ENCODE data around the gene MSRB2. TPM values are rescaled to one million over a fixed set of nuclear protein-coding genes. Genes with fewer than 3 reads are reported as not detected.

Gene MSRB2
- total RNA-seq, 2 experiments from 2014 or later = 4.8 to 5.1 TPM

DNA sequence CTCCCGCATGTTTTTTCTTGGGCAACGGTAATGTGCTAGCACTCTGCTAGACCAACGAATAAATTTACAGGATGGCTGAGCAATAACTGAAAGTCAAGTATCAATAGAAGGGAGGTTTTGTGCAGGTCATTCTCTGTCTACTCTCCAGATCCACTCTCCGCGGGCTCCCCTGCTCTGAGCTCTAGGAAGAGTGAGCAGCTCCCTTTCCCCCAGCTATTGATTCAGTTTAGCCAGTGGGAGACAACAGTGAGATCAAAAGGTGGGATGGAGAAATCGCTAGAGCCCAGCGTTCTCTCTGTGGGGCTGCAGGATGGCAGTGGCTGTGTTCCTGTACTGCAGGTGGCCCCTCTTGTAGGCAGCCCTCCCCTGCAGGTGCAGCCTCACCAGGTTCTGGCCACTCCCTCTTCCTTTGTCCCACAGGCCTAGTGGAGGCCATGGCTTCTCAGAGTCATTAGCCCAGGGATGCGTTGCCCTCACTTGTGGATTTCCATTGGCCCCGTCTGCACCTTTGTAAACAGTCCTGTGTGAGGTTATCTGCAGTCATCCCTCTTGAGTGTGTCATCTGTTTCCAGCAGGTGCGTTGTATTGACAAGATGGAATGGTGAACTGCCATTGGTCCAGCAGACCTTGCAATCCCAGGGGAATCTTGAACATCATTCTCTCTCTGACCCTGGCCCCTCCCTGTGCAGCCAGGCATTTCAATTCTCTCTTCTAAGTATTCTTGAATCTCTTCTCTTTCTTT, 11.1 kb downstream of the MSRB2 start:
- POLR2A ChIA-PET = no interaction called here
- CTCF ChIA-PET = no interaction called here

DNA sequence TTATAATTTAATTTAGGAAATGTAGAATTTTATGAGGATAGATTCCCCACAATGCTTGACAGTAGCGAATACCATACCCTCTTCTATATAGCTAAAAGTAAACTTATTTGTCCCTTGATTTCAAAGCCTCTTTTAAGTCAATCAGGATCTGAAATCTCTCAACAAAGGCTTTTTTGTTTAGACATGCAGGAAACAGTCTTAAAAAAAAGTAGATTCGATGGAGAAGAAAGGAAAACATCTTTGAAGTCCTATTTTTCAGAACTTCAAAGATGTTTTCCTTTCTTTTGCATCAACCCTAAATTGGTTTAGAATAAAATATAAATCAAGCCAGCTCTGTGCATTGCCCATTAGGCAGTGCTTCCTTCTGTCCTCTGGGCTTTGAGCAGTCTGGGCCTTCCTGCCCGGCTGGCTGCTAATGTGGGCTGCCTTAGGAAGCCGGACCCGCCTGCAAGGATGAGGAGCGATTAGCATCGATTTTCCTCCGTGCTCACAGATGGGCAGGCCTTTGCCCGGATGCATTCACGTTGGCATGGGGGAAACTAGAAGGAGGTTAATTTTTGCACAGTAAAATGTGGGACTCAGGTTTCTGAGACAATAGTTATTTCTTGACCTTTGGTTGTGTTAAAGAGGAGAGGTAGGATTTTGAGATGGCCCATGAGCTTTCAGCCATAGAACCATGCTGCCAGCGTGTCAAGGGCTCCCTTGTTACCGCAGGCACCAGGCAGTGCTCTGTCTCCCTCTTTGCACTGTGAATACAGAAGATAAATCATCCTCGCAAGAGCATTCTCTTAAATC, 15.5 kb downstream of the MSRB2 start:
- POLR2A ChIA-PET = no interaction called here

DNA sequence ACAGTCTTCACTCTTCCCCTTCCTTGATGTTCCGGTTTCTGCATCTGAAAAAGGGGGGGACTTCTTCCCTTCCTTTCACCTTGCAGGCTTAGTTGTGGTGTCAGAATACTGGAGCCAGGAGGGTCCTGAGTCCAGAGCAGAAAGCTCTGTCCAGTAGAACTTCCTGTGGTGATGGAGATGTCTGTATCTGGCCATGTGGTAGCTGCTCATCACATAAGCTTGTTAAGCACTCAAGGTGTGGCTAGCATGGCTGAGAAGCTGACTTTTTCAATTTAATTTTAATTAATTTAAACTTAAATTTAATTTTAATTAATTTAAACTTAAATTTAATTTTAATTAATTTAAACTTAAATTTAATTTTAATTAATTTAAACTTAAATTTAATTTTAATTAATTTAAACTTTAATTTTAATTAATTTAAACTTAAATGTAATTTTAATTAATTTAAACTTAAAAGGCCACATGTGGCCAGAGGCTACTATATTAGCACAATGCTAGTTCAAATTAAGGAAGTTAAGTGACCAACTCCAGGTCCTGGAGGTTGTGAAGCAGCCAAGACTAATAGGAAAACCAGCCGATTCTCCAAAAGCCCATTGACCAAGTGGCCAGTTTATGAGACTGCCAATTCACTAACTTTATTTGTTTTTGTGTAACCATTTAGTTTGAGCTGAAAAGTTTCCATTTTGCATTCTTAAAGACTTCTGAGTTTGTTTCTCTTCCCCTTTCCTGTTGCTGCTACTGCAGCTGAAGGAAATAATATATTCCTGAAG, 16.3 kb downstream of the MSRB2 start:
- ChIA-PET POLR2A (no interaction called here), CTCF (no interaction called here)

More for the DNA sequence above, 15.5 kb downstream of the MSRB2 start:
- CTCF ChIA-PET = no interaction called here

DNA sequence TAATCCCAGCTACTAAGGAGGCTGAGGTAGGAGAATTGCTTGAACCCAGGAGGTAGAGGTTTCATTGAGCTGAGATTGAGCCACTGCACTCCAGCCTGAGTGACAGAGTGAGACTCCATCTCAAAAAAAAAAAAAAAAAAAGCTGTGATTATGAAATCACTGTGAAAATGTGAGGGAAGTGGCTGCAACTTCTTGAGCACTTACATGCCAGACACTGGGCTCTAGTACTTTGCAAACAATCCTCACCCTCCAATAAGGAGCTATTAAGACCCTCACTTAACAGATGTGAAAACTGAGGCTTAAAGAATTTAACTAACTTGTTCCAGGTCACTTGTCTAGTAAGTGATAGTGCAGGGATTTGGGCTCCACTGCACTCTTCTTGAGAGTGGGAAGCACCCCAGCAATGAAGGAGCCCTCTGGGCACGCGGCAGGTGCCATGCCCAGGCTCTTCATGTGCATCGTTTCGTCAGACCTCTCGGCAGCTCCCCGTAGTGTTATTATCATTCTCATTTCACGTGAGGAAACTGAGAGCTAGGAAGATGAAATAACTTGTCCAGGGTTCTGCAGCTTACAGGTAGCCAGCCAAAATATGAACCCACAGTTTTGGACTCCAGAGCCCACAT, 19.0 kb downstream of the MSRB2 start:
- CTCF ChIA-PET = no interaction called here
- POLR2A ChIA-PET = interaction anchor here (0.6 kb wide), 1 partner anchor 15 kb away, joined by 5 read pairs; no protein-coding TSS in a partner anchor

DNA sequence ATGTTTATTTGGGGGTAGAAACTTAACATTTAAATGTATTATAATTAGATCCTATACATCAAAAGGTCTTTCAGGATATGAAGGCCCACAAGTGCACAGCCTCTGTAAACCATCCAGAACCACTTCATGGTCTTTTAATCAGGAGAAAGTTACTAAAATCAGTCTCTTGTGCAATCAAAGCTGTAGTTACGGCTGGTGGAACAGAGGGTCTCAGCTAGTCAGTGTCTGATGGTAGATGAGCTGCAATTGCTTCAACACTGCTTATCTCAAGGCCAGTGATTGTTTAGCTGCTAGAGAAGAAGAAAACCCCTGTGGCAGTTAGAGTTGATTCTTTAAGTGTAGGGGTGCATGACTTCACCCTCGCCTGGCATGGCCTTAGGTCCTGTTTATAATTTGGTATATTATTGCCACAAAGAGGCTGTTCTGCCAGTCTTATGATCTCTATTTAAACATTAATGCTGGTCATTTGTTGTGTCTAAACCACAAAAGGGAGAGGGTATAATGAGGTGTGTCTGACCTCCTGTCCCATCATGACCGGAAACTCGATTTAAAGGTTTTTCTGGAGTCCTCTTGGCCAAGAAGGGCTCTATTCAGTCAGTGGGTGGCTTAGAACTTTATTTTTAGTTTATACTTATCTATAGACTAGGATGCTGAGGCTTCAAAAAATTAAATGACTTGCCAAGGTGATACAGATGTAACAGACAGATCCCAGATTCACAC, 21.3 kb downstream of the MSRB2 start:
- POLR2A ChIA-PET = no interaction called here
- CTCF ChIA-PET = no interaction called here

DNA sequence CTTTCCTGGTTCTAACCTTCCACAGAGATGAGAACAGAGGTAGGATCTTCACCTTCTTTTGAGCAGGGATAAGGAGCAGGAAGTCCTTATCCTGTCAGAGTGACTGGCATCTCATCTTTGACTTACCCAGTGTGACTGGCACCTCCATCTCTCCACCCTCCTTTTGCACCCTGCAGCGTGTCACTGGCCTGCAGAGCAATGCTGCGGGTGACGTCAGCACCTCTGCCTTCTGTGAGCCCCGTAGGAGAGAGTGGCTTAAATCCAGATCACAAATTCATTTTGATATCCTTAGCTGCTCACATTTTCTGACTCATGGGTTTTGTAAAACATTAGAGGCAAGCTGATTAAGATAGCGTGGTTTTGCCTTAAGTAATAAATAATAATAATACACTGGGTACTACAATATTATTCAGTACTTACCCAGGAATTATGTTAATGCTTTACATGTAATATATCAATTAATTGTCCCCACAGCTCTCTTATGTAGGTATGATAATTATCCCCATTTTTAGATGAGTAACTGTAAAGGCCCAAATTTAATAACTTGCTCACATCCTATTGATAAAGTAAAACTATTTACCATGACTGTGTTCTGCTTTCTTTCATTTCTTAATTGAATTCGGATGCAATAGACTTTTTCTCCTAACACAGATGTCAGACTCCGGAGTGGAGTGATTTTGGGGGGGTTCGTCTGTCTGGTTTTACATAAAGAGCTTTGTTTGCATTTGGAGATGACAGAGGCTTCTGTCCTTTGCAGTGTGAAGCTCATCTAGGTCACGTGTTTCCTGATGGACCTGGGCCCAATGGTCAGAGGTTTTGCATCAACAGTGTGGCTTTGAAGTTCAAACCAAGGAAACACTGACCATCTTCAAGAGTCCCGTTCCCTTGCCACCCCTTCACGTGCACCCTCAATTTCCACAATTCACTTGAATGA, 24.9 kb downstream of the MSRB2 start:
- POLR2A ChIA-PET = no interaction called here
- CTCF ChIA-PET = no interaction called here

DNA sequence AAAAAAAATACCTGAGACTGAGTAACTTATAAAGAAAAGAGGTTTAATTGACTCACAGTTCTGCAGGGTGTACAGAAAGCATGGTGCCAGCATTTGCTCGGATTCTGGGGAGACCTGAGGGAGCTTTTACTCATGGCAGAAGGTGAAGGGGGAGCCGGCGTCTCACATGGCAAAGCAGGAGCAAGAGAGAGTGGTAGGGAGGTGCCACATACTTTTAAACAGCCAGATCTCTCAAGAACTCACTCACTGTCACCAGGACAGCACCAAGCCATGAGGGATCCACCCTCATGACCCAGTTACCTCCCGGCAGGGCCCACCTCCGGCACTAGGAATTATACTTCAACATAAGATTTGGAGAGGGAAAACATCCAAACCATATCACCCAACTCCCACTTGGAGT, 25.8 kb downstream of the MSRB2 start:
- CTCF ChIA-PET = no interaction called here
- POLR2A ChIA-PET = no interaction called here

DNA sequence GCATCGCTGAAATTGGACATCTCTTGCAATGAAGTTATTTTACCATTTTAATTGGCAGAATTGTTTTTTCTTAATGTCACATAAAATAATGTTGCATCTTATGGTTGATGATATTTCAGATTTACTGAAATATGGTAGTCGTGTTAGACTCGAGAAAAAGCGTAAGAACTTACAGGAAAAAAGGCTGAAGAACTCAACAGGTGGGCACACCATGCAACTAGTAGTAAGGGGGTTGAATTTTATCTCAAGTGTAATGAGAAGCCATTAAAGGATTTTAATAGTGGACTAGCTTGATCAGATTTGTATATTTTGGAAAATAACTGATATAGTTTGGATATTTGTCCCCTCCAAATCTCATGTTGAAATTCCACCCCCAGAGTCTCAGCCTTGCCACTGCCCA, 41.1 kb downstream of the MSRB2 start:
- POLR2A ChIA-PET = no interaction called here
- CTCF ChIA-PET = no interaction called here

DNA sequence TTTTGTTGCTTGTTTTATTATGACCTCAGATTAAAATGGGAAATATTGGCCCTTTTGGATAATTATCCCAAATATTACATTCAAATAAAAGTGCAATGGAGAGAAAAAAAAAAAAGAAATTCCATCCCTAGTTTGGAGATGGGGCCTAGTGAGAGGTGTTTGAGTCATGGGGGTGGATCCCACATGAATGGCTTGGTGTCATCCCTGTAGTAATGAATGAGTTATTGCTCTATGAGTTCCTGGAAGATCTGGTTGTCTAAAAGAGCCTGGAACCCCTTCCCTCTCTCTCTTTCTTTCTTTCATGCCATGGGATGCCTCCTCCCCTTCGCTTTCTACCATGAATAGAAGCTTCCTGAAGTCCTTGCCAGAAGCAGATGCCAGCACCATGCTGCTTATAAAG, 44.3 kb downstream of the MSRB2 start:
- ChIA-PET CTCF (no interaction called here), POLR2A (no interaction called here)

DNA sequence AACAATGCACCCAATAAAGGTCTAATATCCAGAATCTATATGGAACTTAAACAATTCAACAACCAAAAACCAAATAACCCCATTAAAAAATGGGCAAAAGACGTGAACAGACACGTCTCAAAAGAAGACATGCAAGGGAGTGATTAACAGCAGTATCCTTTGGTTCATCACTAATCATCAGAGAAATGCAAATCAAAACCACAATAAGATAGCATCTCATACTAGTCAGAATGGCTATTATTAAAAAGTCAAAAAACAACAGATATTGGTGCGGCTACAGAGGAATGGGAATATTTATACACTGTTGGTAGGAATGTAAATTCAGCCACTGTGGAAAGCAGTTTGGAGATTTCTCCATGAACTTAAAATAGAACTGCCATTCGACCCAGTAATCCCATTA, 46.6 kb downstream of the MSRB2 start:
- ChIA-PET CTCF (no interaction called here), POLR2A (no interaction called here)

DNA sequence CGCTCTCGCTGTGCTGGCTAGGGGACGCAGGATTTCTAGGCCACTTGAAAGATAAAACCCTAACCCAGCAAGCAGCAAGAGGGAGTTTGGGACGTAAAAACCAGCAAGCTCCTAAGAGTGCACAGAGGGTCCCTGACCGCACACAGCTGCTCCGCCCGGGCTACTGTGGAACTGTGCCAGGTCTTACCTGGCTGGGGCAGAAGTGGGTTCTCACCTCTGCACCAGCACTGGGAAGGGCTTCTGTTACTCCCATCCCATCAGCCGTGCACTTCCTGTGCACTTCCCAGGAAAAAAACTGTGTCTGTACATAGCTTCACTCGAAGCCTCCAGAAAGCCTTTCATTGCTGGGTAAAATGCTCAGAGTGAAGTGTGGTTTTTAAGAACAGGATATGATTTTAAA, 50.9 kb downstream of the MSRB2 start:
- CTCF ChIA-PET = no interaction called here
- POLR2A ChIA-PET = no interaction called here

DNA sequence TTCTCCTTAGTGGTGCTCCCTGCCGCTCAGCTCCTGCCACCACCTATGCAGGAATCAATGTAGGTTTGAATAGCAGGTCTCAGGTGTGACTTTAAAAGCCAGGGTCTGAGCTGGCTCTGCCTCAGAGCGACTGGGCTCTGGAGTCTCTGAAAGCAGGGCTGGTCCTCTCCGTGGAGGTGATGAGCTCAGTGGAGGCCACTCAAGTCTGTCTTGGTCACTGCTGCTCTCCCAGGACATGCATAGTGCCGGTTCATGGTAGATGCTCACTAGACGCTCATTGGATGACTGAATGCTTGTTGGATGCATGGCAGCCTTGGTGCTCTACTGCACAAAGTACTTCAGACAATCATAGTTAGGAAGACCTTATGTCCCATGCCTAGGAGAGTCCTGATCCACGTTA, 51.7 kb downstream of the MSRB2 start:
- POLR2A ChIA-PET = no interaction called here
- CTCF ChIA-PET = no interaction called here

DNA sequence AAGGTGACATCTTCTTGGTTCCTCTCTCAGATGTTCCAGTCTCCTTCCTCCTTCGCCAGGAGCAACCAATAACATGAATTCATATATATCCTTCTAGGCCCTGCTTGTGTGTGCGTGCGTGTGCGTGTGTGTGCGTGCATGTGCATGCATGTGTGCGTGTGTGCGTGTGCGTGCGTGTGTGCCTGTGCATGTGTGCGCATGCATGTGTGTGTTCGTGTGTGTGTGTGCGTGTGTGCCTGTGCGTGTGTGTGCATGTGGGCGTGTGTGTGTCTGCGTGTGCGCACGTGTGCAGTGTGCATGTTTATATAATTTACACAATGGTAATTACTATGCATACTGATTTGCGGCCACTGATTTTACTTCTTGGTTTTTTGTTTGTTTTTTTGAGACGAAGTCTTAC, 52.8 kb downstream of the MSRB2 start:
- ChIA-PET CTCF (no interaction called here), POLR2A (no interaction called here)

DNA sequence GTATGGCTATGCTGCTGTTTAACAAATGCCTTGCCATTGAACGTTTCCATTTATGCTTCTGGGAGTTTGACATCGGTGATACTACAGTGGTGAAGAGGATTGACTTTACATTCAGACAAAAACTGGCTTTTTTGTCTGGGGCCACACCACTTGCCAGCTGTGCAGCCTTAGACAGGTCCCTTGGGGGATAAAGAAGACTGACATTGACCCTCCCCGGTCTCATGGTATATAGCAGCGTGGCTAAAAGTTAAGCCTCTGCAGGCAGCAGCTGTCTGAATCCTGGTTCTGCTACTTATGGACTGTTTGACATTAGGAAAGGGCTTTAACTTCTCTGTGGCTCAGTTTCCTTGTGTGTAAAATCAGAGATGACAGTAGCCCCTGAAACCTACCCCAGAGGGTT, 54.7 kb downstream of the MSRB2 start:
- CTCF ChIA-PET = no interaction called here
- POLR2A ChIA-PET = no interaction called here

DNA sequence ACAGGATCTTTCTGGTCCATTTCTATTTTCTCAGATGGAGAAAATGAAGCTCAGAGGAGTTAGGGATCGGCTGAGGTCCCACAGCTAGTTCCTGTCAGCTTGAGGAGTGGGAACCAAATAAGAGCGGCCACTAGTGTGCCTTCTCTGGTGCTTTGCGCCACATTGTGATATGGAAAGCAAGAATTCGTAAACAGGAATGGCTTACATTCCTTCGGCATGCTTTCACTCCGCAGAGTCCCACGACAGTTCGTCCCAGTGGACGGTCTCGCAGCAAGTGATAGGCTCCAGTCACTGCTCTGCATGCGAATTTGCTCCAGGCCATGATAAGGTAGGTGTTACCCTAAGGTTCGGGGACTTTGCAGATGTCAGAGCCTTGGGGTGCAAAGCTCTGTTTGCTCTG, 55.2 kb downstream of the MSRB2 start:
- ChIA-PET CTCF (no interaction called here), POLR2A (no interaction called here)

DNA sequence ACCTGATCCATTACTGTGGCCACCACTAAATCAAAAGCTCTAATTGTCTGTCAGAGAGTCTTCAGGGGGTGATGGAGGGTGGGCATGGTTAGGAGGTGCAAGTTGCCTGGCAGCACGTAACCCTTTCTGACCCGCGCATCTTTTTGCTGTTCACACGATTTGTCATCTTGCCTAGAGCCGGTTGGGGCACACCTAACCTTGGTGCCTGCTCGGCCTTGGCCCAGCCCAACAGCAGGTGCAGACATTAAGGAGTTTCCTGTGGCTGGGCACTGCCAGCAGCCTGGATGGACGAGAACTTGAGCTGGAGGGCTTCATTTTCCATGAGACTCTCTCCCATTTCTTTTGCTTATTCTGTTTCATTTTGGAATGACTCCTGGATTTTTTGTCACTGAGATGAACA, 55.7 kb downstream of the MSRB2 start:
- CTCF ChIA-PET = no interaction called here
- POLR2A ChIA-PET = no interaction called here

DNA sequence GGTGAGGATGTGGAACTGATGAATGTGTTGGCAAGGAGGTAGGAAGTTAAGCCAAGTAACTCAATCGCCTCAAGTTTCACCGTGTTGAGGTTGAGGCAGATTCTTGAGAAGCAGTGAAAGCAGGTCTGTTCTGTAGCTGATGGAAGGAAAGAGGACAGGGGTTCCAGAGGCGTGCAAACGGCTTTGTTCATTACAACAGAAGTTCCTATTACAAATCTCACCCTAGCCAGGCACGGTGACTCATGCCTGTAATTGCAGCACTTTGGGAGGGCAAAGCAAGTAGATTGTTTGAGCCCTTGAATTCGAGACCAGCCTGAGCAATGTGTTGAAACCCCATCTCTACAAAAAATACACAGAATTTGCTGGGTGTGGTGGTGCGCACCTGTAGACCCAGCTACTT, 59.8 kb downstream of the MSRB2 start:
- POLR2A ChIA-PET = no interaction called here
- CTCF ChIA-PET = no interaction called here

DNA sequence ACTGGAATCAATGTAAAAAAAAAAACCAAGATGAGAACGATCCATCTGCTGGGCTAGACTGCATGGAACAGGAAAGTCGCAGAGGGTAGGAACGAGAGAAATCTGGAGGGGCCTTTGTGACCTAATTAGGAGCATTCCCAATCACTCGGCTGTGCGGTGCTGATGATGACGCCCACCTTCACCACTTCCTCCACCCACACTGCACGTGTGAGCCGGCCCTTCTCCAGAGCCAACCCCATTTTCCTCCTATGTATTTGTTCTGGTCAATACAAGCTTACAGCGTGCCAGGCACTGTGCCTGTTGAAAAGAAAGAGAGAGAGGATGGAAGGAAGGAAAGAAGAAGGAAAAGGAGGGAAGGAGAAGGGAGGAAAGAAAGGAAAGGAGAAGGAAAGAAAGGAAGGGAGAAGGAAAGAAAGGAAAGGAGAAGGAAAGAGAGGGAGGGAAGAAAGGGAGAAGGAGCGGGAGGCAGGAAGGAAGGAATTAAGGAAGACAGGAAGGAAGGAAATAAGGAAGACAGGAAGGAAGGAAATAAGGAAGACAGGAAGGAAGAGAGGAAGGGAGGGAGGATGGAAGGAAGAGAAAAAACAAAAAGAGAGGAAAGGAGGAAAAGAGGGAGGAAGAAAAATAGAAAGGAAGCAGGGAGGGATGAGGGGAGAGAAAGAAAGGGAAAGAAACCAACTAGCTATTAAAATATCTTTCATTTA, 61.2 kb downstream of the MSRB2 start:
- CTCF ChIA-PET = interaction anchor here (1.2 kb wide), 1 partner anchor 12 kb away, joined by 4 read pairs; no protein-coding TSS in a partner anchor
- POLR2A ChIA-PET = no interaction called here
